Transverse colon (tissue), 4 donors: ENCODE measurements around the gene C3orf20. TPM values are rescaled to one million over a fixed set of nuclear protein-coding genes. Genes with fewer than 3 reads are reported as not detected.

ENCODE experiments used
- DNase-seq: peaks from one replicate; pipeline ENCODE4 v3.0.0-alpha.2; 2019
- H3K27ac ChIP-seq, 4 donors: fragments of 200-600 bp; sonication (generic); 2 replicates each; pipeline ENCODE4 v1.5.1; 2016 to 2018; ENCODE audit warnings: inconsistent platforms in 4 of 4
- H3K27me3 ChIP-seq: fragments of 200-600 bp; sonication (generic); 2 replicates; pipeline ENCODE4 v1.5.1; 2017; ENCODE audit warnings: inconsistent platforms
- H3K36me3 ChIP-seq, 4 donors: fragments of 200-600 bp; sonication (generic); 2 replicates each; pipeline ENCODE4 v1.5.1; 2017 to 2019; ENCODE audit warnings: inconsistent platforms in 4 of 4
- H3K4me1 ChIP-seq, 4 donors: fragments of 200-600 bp; sonication (generic); 2 replicates each; pipeline ENCODE4 v1.5.1; 2017 to 2020; ENCODE audit warnings: inconsistent platforms in 4 of 4
- H3K4me3 ChIP-seq, 4 donors: fragments of 200-600 bp; sonication (generic); 1 replicate in 1 of 4; 2 replicates in 3 of 4; pipeline versions ENCODE4 v1.5.1 to v1.6.1; 2017 to 2019; ENCODE audit warnings: inconsistent platforms in 4 of 4
- H3K9me3 ChIP-seq, 2 donors: fragments of 200-600 bp; sonication (generic); 2 replicates each; pipeline ENCODE4 v1.5.1; 2017 to 2019; ENCODE audit warnings: inconsistent platforms in 2 of 2
- EP300 ChIP-seq: sonication (generic); formaldehyde crosslinking; IDR thresholded peaks from one replicate; pipeline ENCODE4 v1.6.1; 2017; ENCODE audit warnings: antibody characterized with exemption, low read depth
- POLR2A ChIP-seq: fragments of 450-650 bp; IDR thresholded peaks from one replicate; pipeline ENCODE4 v1.6.1; 2016; ENCODE audit warnings: antibody characterized with exemption, mild to moderate bottlenecking, moderate library complexity
- POLR2AphosphoS5 ChIP-seq, 3 donors: sonication (generic); formaldehyde crosslinking; IDR thresholded peaks; one replicate each; pipeline ENCODE4 v1.6.1; 2016; ENCODE audit warnings: antibody characterized with exemption in 3 of 3
- WGBS, 2 donors: methylation state at CpG; one replicate each; pipeline ENCODE4 v1.1.5; 2018; ENCODE audit warnings: low coverage in 1 of 2; 5-methylcytosine and 5-hydroxymethylcytosine counted together
- in situ Hi-C, 4 donors: fragments of 200-750 bp; cut with MboI; loops; one replicate each; pipeline versions ENCODE4 v1.15.0 to v1.15.1; 2017; ENCODE audit warnings: low sequenced_read_pairs in 3 of 4, low pct_ligation_motif_present in 1 of 4, low pct_unique_long_range_greater_than_20kb in 1 of 4
- intact Hi-C: fragments of 100-400 bp; cut with DNase I; formaldehyde crosslinking; loops from one replicate; pipeline ENCODE4 v1.15.1; 2023; ENCODE audit warnings: low total_unique reads
- total RNA-seq, 4 donors: library from RNA; depleted of rRNA; stranded (reverse); fragments of >200 nt; gene quantifications; one replicate each; pipeline ENCODE4 v1.1.0, GENCODE V29; 2016
- TF ChIP-seq, protein P1 (sequence below), 5 experiments: fragments of 200-600 bp in 3 of 5; fragments of 450-650 bp in 2 of 5; sonication (generic) in 3 of 5; IDR thresholded peaks; 1 replicate in 2 of 5; 2 replicates in 3 of 5; pipeline ENCODE4 v1.5.1; 2016 to 2017; ENCODE audit warnings: antibody characterized with exemption in 5 of 5, inconsistent platforms in 3 of 5, mild to moderate bottlenecking in 2 of 5, moderate library complexity in 1 of 5

The C3orf20 gene
- total RNA-seq, 4 donors from 2014 or later = not detected

DNA sequence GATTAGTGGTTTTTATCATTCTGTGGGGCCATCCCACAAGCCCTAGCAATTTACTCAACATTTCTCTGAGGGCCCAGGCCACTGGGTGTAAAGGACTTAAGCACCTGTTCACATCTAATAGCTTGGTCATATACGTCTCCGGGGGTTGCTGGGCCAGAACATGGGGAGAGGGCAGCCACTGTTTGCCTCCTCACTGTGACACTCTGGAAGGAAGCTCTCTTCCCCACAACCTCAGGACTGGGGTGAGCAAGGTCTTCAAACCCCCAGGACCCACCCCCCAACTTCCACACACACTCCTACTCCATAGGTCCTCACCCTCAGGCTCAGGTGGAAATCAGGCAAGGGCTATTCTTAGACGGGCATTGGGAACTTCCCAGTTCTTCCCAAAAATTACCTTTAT, 28.9 kb downstream of the C3orf20 start:
- no peaks in the 10 kb centered on the region for H3K36me3 ChIP-seq
- TF ChIP-seq POLR2A (no peak), EP300 (no peak), POLR2AphosphoS5 (IDR thresholded peaks at IDR 0.05) (no peak)
- TF ChIP-seq, protein P1, sequence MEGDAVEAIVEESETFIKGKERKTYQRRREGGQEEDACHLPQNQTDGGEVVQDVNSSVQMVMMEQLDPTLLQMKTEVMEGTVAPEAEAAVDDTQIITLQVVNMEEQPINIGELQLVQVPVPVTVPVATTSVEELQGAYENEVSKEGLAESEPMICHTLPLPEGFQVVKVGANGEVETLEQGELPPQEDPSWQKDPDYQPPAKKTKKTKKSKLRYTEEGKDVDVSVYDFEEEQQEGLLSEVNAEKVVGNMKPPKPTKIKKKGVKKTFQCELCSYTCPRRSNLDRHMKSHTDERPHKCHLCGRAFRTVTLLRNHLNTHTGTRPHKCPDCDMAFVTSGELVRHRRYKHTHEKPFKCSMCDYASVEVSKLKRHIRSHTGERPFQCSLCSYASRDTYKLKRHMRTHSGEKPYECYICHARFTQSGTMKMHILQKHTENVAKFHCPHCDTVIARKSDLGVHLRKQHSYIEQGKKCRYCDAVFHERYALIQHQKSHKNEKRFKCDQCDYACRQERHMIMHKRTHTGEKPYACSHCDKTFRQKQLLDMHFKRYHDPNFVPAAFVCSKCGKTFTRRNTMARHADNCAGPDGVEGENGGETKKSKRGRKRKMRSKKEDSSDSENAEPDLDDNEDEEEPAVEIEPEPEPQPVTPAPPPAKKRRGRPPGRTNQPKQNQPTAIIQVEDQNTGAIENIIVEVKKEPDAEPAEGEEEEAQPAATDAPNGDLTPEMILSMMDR (IDR thresholded peaks at IDR 0.05) = no peak
- H3K27me3 ChIP-seq = no peaks in the 10 kb centered on the region
- 88% methylated on average over 3 of the region's 3 CpGs; no CpG with 5 or more reads in 1 of the 2 donors for WGBS, 2 donors
- no peak for DNase-seq
- H3K4me1 ChIP-seq = no peaks in the 10 kb centered on the region
- H3K9me3 ChIP-seq = no peaks in the 10 kb centered on the region
- no peak overlapping the region for H3K4me3 ChIP-seq
- in situ Hi-C loops = no loop called here
- no peak overlapping the region for H3K27ac ChIP-seq
- intact Hi-C loops = no loop called here

DNA sequence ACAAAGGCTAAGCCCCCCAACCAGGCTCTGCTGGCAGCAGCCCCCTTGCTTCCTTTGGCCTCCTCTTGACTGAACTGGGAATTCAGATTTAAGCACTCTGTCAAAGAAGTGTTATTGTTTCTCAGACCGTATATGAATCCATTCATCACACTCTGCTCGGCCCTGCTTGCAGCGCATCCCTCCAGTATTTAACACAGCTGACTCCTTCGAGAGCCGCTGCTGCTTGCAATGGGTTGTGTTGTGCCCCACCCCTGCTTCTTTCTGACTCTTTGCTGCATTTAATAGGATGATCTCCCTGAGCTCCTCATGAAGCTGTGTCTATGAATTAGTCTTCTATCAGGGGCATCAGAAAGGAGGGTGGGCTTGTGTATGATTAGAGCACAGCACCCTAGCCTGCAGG, 31.2 kb downstream of the C3orf20 start:
- H3K4me1 ChIP-seq = no peaks in the 10 kb centered on the region
- 86% methylated on average over 5 of the region's 5 CpGs; no CpG with 5 or more reads in 1 of the 2 donors for WGBS, 2 donors
- in situ Hi-C loops = no loop called here
- intact Hi-C loops = no loop called here
- H3K27ac ChIP-seq = no peak overlapping the region
- DNase-seq = no peak
- TF ChIP-seq EP300 = no peak
- TF ChIP-seq POLR2AphosphoS5 (IDR thresholded peaks at IDR 0.05) = no peak
- no peak for TF ChIP-seq POLR2A
- TF ChIP-seq, protein P1 (IDR thresholded peaks at IDR 0.05) = no peak
- H3K9me3 ChIP-seq = peaks cover 0 to 5% of the 10 kb centered on the region in 2 donors
- H3K36me3 ChIP-seq = no peaks in the 10 kb centered on the region
- no peaks in the 10 kb centered on the region for H3K27me3 ChIP-seq
- no peak overlapping the region for H3K4me3 ChIP-seq

DNA sequence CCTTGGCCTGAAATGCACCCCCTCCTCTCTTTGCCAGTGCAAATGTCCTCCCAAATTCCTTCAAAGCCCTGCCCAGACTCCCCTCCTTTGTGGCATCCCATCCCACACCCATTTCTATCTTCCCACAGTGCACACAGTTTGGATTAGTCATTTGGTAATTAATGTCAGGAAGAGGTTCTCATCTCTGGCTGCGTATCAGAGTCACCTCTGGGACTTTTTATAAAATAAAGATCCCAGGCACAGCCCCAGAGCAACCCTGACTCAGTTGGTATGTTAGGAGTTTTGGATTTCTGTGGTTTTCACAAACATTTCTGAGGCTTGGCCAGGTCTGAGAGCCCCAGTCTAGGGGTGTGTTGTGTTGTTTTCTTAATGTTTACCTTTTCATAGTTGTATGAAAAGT, 41.6 kb downstream of the C3orf20 start:
- Histone ChIP-seq H3K4me1 (no peaks in the 10 kb centered on the region), H3K27me3 (no peaks in the 10 kb centered on the region), H3K4me3 (no peak overlapping the region), H3K27ac (no peak overlapping the region), H3K9me3 (no peaks in the 10 kb centered on the region), H3K36me3 (no peaks in the 10 kb centered on the region)
- 0 to 65% methylated on average over 1 of the region's 1 CpG for WGBS, 2 donors
- intact Hi-C loops = no loop called here
- DNase-seq = no peak
- TF ChIP-seq POLR2AphosphoS5 (IDR thresholded peaks at IDR 0.05) (no peak), POLR2A (no peak)
- in situ Hi-C loops = no loop called here

DNA sequence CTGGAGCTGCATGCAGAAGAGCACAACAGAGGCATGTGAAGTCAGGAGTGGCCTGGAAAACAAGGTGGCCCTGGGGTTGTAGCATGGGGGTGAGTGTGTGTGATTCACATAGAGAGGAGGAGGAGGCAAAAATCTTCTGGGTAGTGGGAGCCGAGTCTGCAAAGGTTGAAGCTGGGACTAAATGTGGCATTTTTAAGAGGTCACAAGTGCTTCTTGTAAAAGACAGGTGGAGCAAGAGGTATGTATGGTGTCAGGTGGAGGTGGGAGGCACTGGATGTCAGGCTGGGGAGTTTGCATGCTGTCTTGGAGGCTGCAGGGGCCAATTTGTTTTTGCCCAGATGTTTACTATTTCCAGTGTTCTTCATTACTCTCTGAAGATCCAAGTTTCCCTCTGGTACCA, 42.4 kb downstream of the C3orf20 start:
- in situ Hi-C loops = no loop called here
- Histone ChIP-seq H3K36me3 (no peaks in the 10 kb centered on the region), H3K9me3 (no peaks in the 10 kb centered on the region), H3K4me1 (no peaks in the 10 kb centered on the region), H3K4me3 (no peak overlapping the region), H3K27me3 (no peaks in the 10 kb centered on the region), H3K27ac (no peak overlapping the region)
- DNase-seq = no peak
- intact Hi-C loops = no loop called here
- WGBS, 2 donors = 57% methylated on average over 1 of the region's 1 CpG; no CpG with 5 or more reads in 1 of the 2 donors
- TF ChIP-seq EP300 (no peak), POLR2A (no peak), POLR2AphosphoS5 (IDR thresholded peaks at IDR 0.05) (no peak)
- TF ChIP-seq, protein P1 (IDR thresholded peaks at IDR 0.05) = no peak

DNA sequence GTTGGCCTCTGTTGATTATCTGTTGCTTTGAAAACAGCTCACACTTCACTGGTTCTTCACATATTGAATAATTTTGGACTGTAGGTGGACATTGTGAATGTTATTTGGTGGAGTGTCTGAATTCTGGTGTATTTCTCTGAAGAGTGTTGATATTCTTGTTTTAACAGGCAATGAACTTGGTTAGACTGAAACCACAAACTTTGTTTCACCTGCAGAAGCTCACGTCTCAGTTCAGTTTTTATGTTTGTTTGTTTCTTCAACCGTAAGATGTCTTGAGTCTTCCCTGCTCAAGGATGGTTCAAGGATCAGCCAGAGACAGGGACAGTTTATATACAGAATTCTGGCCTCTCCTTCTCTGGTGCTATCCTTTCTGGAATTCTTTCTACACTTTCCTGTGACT, 43.6 kb downstream of the C3orf20 start:
- in situ Hi-C loops (no loop called here), intact Hi-C loops (no loop called here)

More for the DNA sequence above, 43.6 kb downstream of the C3orf20 start:
- H3K9me3 ChIP-seq = no peaks in the 10 kb centered on the region
- no peak overlapping the region for H3K27ac ChIP-seq
- WGBS, 2 donors = 64 to 81% methylated on average over 2 of the region's 2 CpGs
- TF ChIP-seq POLR2AphosphoS5 (IDR thresholded peaks at IDR 0.05) (no peak), POLR2A (no peak), EP300 (no peak)
- TF ChIP-seq, protein P1 (IDR thresholded peaks at IDR 0.05) = no peak
- H3K27me3 ChIP-seq = no peaks in the 10 kb centered on the region
- no peak for DNase-seq
- H3K4me1 ChIP-seq = no peaks in the 10 kb centered on the region
- no peaks in the 10 kb centered on the region for H3K36me3 ChIP-seq
- H3K4me3 ChIP-seq = no peak overlapping the region
